Bronchial epithelial cell (primary cell): ENCODE data around the gene TACR2. TPM values are rescaled to one million over a fixed set of nuclear protein-coding genes. Genes with fewer than 3 reads are reported as not detected.
A peak's percentile ranks its signal among the peaks of the same experiment; 100 is the strongest.

ENCODE experiments used
- DNase-seq: peaks from one replicate; pipeline ENCODE4 v3.0.0-alpha.2; 2010; ENCODE audit warnings: low read depth
- FAIRE-seq: peaks from 2 replicates; lab custom pipeline; 2011; peaks lifted over from hg19 to GRCh38; lab: Jason Lieb, UNC
- H3K27me3 ChIP-seq: 2 replicates; pipeline ENCODE4 v1.5.1; 2011; ENCODE audit warnings: low read length; ENCODE audit not compliant: control insufficient read depth, insufficient read depth
- H3K36me3 ChIP-seq: 2 replicates; pipeline ENCODE4 v1.5.1; 2011; ENCODE audit warnings: low read length; ENCODE audit not compliant: control insufficient read depth, insufficient read depth
- H3K4me3 ChIP-seq: 2 replicates; pipeline ENCODE4 v1.5.1; 2011; ENCODE audit warnings: mild to moderate bottlenecking, low read depth, low read length, control low read depth
- total RNA-seq: library from RNA; depleted of rRNA; stranded (reverse); fragments of >200 nt; gene quantifications from 2 replicates; pipeline ENCODE4 v1.2.1, GENCODE V29; 2014
- TF ChIP-seq, protein P1 (sequence below): IDR thresholded peaks from 2 replicates; pipeline ENCODE4 v1.5.1; 2011; ENCODE audit warnings: mild to moderate bottlenecking, moderate library complexity, low read length, control low read depth, inconsistent platforms; ENCODE audit not compliant: insufficient read depth, severe bottlenecking

The TACR2 gene
- total RNA-seq, 1 donor from 2014 or later = under 0.01 TPM

DNA sequence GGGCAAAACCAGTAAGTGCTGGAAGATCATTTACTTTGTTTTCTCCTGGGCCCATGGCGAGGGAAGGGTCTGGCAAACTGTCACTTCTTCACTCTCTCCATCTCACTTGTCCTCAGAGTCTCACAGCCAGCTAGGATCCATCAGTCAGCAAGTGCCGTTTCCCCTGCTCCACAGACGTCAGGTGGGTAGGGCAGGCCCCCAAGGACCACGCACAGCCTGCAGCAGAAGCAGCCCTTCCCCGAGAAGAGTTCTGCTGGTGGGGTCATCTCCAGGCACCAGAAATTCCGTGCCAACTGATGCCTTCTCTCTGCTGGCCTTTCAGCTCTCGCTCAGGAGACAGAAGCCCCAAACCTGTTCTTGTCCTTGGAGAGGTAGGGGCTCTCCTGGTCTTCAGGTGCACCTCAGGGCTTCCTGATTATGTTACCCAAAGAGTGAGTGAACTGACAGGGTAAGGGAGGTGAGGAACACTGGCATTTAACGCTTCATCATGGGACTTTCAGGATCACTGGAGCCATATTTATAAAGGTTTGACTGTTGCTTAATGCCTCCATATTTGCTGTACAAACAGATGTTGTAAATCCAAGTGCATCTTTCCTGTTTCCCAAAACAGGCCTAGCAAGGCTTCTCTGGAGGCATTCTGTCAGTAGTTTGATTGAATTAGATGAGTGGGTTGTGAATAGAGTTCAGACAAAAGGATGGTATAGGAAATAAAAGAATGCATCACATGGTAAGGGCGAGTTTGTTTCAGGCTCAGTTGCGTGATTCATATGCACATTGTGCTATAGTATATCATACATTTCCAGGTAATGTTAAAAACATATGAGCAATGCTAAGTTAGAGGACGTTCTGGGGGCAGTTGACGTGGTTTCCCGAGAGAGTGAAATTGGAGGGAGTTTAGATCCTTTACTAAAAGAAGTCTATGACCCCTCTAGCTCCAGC lies 20.9 kb upstream of the TACR2 start:
- DNase-seq = peak; percentile 86
- no peak for FAIRE-seq
- no peaks in the 10 kb centered on the region for H3K27me3 ChIP-seq
- H3K4me3 ChIP-seq = no peak overlapping the region
- peaks cover 2% of the 10 kb centered on the region for H3K36me3 ChIP-seq
- TF ChIP-seq, protein P1, sequence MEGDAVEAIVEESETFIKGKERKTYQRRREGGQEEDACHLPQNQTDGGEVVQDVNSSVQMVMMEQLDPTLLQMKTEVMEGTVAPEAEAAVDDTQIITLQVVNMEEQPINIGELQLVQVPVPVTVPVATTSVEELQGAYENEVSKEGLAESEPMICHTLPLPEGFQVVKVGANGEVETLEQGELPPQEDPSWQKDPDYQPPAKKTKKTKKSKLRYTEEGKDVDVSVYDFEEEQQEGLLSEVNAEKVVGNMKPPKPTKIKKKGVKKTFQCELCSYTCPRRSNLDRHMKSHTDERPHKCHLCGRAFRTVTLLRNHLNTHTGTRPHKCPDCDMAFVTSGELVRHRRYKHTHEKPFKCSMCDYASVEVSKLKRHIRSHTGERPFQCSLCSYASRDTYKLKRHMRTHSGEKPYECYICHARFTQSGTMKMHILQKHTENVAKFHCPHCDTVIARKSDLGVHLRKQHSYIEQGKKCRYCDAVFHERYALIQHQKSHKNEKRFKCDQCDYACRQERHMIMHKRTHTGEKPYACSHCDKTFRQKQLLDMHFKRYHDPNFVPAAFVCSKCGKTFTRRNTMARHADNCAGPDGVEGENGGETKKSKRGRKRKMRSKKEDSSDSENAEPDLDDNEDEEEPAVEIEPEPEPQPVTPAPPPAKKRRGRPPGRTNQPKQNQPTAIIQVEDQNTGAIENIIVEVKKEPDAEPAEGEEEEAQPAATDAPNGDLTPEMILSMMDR = no peak

DNA sequence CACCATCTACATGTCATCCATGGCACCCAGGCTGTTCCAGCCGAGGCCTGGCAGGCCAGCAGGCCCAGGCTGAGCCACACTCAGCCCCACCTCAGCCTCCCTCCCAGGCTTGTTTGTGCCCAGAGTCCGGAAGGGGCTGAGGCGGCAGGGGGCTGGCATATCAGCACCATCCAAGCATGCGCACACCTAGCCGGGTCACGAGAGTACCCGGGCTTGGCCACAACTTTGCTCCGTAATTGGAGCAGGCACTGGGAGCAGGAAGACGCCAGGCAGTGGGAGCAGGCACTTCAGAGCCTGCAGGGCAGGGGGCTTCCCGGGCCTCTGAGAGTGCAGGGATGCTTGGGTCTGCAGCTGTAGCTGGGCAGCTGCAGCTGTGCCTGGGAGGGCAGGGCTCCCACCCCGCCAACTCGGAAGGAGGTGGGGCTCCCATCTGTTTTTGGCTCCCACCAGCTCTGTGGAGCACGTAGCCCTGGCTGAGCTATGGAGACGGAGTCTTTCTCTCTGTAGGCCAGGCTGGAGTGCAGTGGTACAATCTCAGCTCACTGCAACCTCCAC lies 19.3 kb upstream of the TACR2 start:
- DNase-seq (no peak), FAIRE-seq (no peak)
- TF ChIP-seq, protein P1 = no peak
- Histone ChIP-seq H3K27me3 (no peaks in the 10 kb centered on the region), H3K36me3 (no peaks in the 10 kb centered on the region), H3K4me3 (no peak overlapping the region)

DNA sequence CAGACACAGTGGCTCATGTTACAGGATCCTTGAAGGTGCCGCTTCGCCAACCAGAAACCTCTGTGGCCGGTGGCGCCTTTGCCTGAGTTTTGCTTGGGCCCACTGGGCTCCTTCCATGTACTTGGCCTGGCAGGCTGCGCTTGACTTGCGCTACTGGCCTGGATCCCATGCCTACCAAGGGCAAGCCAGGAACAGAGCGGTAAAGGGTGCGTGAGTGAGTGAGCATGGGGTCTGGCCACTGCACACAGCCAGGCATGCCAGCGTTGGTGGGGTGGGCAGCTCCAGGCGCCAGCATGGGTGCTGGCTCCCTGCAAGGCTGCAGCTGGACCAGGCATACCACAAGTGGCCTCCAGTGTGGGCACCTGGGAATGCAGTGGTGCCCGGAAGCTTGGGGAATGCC lies 18.2 kb upstream of the TACR2 start:
- Histone ChIP-seq H3K27me3 (no peaks in the 10 kb centered on the region), H3K4me3 (no peak overlapping the region), H3K36me3 (no peaks in the 10 kb centered on the region)
- DNase-seq = no peak
- TF ChIP-seq, protein P1 = no peak
- FAIRE-seq = no peak

DNA sequence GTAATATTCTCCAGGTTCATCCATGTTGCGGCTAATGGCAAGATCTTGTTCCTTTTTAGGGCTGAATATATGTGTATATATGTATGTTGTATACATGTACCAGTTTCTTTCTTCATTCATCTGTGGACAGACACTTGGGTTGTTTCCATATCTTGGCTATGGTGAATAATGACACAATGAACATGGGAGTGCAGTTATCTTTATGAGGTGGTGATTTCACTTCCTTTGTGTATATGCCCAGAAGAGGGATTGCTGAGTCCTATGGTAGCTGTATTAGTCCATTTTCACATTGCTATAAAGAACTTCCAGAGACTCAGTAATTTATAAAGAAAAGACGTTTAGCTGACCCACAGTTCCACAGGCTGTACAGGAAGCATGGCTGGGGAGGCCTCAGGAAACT lies 17.5 kb upstream of the TACR2 start:
- FAIRE-seq (no peak), DNase-seq (no peak)
- Histone ChIP-seq H3K36me3 (no peaks in the 10 kb centered on the region), H3K27me3 (no peaks in the 10 kb centered on the region), H3K4me3 (no peak overlapping the region)
- TF ChIP-seq, protein P1 = no peak

DNA sequence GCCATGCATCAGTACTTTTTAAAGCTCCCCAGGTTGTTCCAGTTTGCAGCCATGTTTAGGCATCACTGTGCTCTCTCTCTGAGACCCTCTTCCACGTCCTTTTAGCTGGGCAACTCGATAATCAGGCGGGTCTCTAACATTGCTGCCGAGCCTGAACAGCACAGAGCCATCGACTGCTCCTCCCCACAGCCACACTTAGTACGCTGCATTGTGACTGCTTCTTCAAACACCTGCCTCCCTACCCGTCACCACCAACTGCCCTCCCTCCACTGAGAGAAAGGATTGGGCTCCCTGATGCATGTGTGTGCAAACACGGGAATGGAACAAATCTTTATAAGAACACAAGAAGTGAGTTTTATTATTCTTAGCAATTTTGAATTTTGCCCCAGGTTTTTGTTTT lies 11.4 kb upstream of the TACR2 start:
- DNase-seq (no peak), FAIRE-seq (no peak)
- Histone ChIP-seq H3K27me3 (no peaks in the 10 kb centered on the region), H3K36me3 (no peaks in the 10 kb centered on the region), H3K4me3 (no peak overlapping the region)
- TF ChIP-seq, protein P1 = no peak
